ENCODE data around the gene ELN. TPM values are rescaled to one million over a fixed set of nuclear protein-coding genes. Genes with fewer than 3 reads are reported as not detected.

The ELN gene
- total and polyA plus RNA-seq, 2 of the 8 experiments (the other 6 are each of a cell fraction or from before 2014, with no cell fraction given), result 5.1 to 5.6 TPM

- POLR2A ChIA-PET (ENCODE audit: partially characterized antibody), result interaction anchor here (1.0 to 1.5 kb wide), 2 partner anchors 9 to 72 kb away, joined by 4 to 5 read pairs; no protein-coding TSS in a partner anchor
- DNase-seq (ENCODE audit: low read depth in 1 of 2, low spot score in 2 of 2), result no peak
- H3K4me2 ChIP-seq (ENCODE audit: insufficient read depth in 1 of 2, low read depth in 2 of 2, low read length in 2 of 2), result no peak overlapping the region
- no peak for TF ChIP-seq BRCA1 (IDR thresholded peaks at IDR 0.05; ENCODE audit: low read depth, low read length)
- no peak for TF ChIP-seq ASH2L (IDR thresholded peaks at IDR 0.05; ENCODE audit: low read length)
- no peak for TF ChIP-seq RBBP5 (IDR thresholded peaks at IDR 0.05; ENCODE audit: borderline replicate concordance, low read depth, low read length)
- TF ChIP-seq EP300 (IDR thresholded peaks at IDR 0.05; ENCODE audit: borderline replicate concordance in 1 of 2, low read depth in 2 of 2, low read length in 2 of 2), result no peak
- TF ChIP-seq CHD2 (IDR thresholded peaks at IDR 0.05; ENCODE audit: low read length), result no peak
- TF ChIP-seq POLR2AphosphoS5 (IDR thresholded peaks at IDR 0.05; ENCODE audit: low read depth, low read length), result no peak
- no peak for TF ChIP-seq SIX5 (IDR thresholded peaks at IDR 0.05; ENCODE audit: low read depth, low read length)
- no peak for TF ChIP-seq JUND (IDR thresholded peaks at IDR 0.05; ENCODE audit: low read length)
Observed at GRCh38 chr7:74104702-74105101, 76.7 kb downstream of the ELN start.

More at GRCh38 chr7:74104702-74105101, 76.7 kb downstream of the ELN start:
- Histone ChIP-seq H3K36me3 (ENCODE audit: control insufficient read depth in 2 of 4, insufficient read depth in 4 of 4, low read length in 3 of 4) (peaks cover 9 to 40% (median 28%) of the 10 kb centered on the region in 4 experiments), H3K56ac (replicated peaks; ENCODE audit: insufficient read length, low read depth, low read length) (no peak overlapping the region), H3K18ac (ENCODE audit: extremely low read depth, low read length) (no peak overlapping the region), H4K5ac (ENCODE audit: insufficient read length, low read depth, low read length) (no peak overlapping the region), H3K27ac (ENCODE audit: low read depth, low read length) (no peak overlapping the region), H3K4me3 (ENCODE audit: extremely low read depth in 1 of 4, insufficient read depth in 2 of 4, low read depth in 3 of 4, low read length in 4 of 4) (no peak overlapping the region), H2BK20ac (ENCODE audit: low read length) (no peak overlapping the region), H3K4me1 (replicated peaks in 1 of 4; ENCODE audit: control insufficient read depth in 3 of 4, insufficient read depth in 4 of 4, low read length in 3 of 4) (no peaks in the 10 kb centered on the region), H4K20me1 (replicated peaks in 1 of 2; ENCODE audit: control insufficient read depth in 1 of 2, insufficient read depth in 2 of 2, low read length in 2 of 2) (peaks cover 0 to 9% of the 10 kb centered on the region in 2 experiments), H3K23me2 (ENCODE audit: low read depth, low read length) (0 out of 2 replicates have a peak, but pooled peaks cover 2% of the 10 kb centered on the region), H2BK5ac (ENCODE audit: low read depth, low read length) (no peak overlapping the region), H3K4ac (replicated peaks; ENCODE audit: insufficient read length, low read depth, low read length) (no peak overlapping the region), H2BK15ac (ENCODE audit: low read length) (no peak overlapping the region), H3K23ac (ENCODE audit: insufficient read length) (no peak overlapping the region), H3K14ac (ENCODE audit: insufficient read length) (no peak overlapping the region), H4K8ac (ENCODE audit: extremely low read depth, insufficient read depth, low read length) (no peak overlapping the region), H2BK12ac (ENCODE audit: low read depth, low read length) (no peak overlapping the region), H4K91ac (replicated peaks; ENCODE audit: insufficient read length, low read length) (no peak overlapping the region), H3K9ac (replicated peaks in 1 of 4; ENCODE audit: extremely low read depth in 1 of 4, low read depth in 3 of 4, low read length in 3 of 4) (no peak overlapping the region), H3K9me3 (ENCODE audit: insufficient read depth in 2 of 2, low read depth in 1 of 2, low read length in 1 of 2) (no peaks in the 10 kb centered on the region), H3K79me2 (ENCODE audit: control insufficient read depth in 1 of 2, insufficient read depth in 2 of 2, low read length in 2 of 2) (no peaks in the 10 kb centered on the region), H2BK120ac (replicated peaks; ENCODE audit: low read depth, low read length) (no peak overlapping the region), H2AK5ac (ENCODE audit: low read depth, low read length) (no peak overlapping the region), H3K79me1 (ENCODE audit: low read depth, low read length) (no peaks in the 10 kb centered on the region), H3K27me3 (replicated peaks in 1 of 4; ENCODE audit: control insufficient read depth in 3 of 4, extremely low read depth in 1 of 4, insufficient read depth in 3 of 4, low read length in 3 of 4) (no peaks in the 10 kb centered on the region), H2AFZ (ENCODE audit: low read length) (no peak overlapping the region)
- WGBS, 2 experiments (ENCODE audit: extremely low coverage in 1 of 2, insufficient coverage in 1 of 2, insufficient read length in 1 of 2, insufficient replicate concordance in 2 of 2, low coverage in 1 of 2, low lambda C conversion rate in 2 of 2, missing lambda C conversion rate in 1 of 2), result 87% methylated on average over 8 of the region's 8 CpGs; no CpG with 5 or more reads in 1 of the 2 experiments
- FAIRE-seq, result no peak
- CTCF ChIA-PET (ENCODE audit: partially characterized antibody), result interaction anchor here (1.0 to 2.7 kb wide), 3 partner anchors 9 to 61 kb away, joined by 3 to 6 read pairs (median 4); no protein-coding TSS in a partner anchor
